HAP-1 (cell line): ENCODE data around the gene TMEM30A.

ENCODE experiments used
- DNase-seq, 2 experiments: peaks; one replicate each; pipeline ENCODE4 v3.0.0-alpha.2; 2016 to 2020; ENCODE audit warnings: low spot score in 2 of 2
- H3K27me3 ChIP-seq: fragments of 250-450 bp; sonication (Bioruptor Pico); 2 replicates; pipeline ENCODE4 v1.5.1; 2020; ENCODE audit warnings: low read depth, mild to moderate bottlenecking, moderate library complexity
- H3K36me3 ChIP-seq: fragments of 250-450 bp; sonication (Bioruptor Pico); replicated peaks from 2 replicates; pipeline ENCODE4 v1.5.1; 2020; ENCODE audit warnings: mild to moderate bottlenecking
- H3K4me1 ChIP-seq: fragments of 250-450 bp; sonication (Bioruptor Pico); 2 replicates; pipeline ENCODE4 v1.5.1; 2020; ENCODE audit warnings: mild to moderate bottlenecking
- H3K4me3 ChIP-seq: fragments of 250-450 bp; sonication (Bioruptor Pico); 2 replicates; pipeline ENCODE4 v1.5.1; 2020; ENCODE audit warnings: mild to moderate bottlenecking, moderate library complexity
- H3K9me3 ChIP-seq: fragments of 250-450 bp; sonication (Bioruptor Pico); 2 replicates; pipeline ENCODE4 v1.5.1; 2020; ENCODE audit warnings: mild to moderate bottlenecking, moderate library complexity
- in situ Hi-C: fragments of 300-500 bp; cut with MboI; formaldehyde crosslinking; loops from 3 replicates; pipeline ENCODE4 v1.14.3; 2020; ENCODE audit warnings: low sequenced_read_pairs, inconsistent platforms, mixed read lengths

The TMEM30A gene

DNA sequence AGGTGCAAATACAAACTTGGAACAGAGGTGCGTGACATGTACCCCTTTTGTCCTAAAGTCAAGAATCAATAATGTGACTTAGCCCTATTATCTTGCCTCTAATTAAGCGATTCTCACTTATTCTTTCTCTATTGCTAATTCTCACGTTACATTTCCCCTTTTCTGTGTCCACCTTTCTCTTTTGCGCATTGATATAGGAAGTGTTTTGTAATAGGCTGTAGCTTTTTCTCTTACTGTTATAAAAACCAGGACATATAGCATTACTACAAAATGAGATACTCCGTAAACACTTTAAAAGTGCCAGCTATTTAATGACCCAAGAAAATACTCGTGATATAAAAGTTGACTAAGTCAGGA, 669 bp upstream of the TMEM30A start:
- in situ Hi-C loops: no loop called here
- no peak for DNase-seq

DNA sequence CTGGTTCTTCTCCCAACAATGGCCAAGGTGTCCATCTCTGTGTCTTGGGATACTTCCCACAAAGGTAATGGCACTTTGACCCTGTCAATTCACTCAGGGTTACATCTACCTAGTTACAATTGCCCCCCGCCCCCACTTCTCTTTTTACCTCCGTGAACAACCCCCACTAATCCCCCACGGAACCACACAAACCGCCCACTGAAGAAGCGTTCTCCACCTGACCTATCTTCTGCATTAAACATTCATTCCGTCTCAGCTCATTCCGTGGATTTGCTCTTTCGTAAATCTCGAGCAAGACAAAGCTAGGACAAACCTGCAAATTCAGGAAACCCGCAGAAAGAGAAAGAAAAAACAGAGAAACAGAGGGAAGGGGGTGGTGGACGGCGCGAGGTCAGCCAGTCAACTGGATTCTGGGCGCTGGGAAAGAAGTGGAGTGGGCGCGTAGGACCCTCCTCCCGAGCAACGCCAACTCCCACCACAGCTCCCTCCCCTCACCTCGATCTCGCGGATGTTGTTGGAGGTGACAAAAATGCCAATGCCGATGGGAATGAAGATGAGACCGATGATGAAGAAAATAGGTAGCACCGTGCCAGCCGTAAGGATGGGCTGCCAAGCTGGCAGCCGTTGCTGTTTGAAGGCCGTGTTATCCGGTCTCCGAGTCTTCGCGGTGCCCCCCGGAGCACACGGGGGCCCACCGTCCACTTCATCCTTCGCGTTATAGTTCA, 523 bp downstream of the TMEM30A start:
- Histone ChIP-seq H3K27me3 (no peaks in the 10 kb centered on the region), H3K4me3 (peak overlapping the region; percentile 83), H3K9me3 (no peaks in the 10 kb centered on the region), H3K4me1 (peaks cover 53% of the 10 kb centered on the region), H3K36me3 (no peaks in the 10 kb centered on the region)
- in situ Hi-C loops: no loop called here
- peak in 1 of 2 experiments; percentile 51 for DNase-seq

More for the DNA sequence above, 669 bp upstream of the TMEM30A start:
- peak overlapping the region; percentile 83 for H3K4me3 ChIP-seq
- H3K9me3 ChIP-seq: no peaks in the 10 kb centered on the region
- H3K27me3 ChIP-seq: no peaks in the 10 kb centered on the region
- peaks cover 47% of the 10 kb centered on the region for H3K4me1 ChIP-seq
- no peaks in the 10 kb centered on the region for H3K36me3 ChIP-seq

DNA sequence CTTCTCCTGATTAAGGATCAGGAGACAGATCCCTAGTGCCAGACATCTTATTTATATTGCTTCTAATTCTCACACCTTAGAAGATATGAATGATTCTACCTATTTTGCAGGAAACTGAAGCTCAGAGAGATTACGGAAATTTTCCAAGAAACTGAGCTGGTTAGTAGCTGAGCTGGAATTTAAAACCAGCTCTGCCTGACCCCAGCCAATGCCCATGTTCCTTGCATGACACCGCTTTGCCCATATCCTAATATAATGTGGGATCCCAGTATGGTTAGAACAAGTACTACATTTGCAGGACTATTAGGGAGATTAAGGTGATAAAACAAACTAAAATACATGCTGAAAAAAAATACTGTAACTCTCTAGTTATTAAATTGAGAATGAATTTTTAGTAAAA, 1.9 kb downstream of the TMEM30A start:
- Histone ChIP-seq H3K9me3 (no peaks in the 10 kb centered on the region), H3K4me1 (peaks cover 53% of the 10 kb centered on the region), H3K36me3 (no peaks in the 10 kb centered on the region), H3K27me3 (no peaks in the 10 kb centered on the region), H3K4me3 (peak overlapping the region; percentile 83)
- in situ Hi-C loops: no loop called here
- DNase-seq: no peak

DNA sequence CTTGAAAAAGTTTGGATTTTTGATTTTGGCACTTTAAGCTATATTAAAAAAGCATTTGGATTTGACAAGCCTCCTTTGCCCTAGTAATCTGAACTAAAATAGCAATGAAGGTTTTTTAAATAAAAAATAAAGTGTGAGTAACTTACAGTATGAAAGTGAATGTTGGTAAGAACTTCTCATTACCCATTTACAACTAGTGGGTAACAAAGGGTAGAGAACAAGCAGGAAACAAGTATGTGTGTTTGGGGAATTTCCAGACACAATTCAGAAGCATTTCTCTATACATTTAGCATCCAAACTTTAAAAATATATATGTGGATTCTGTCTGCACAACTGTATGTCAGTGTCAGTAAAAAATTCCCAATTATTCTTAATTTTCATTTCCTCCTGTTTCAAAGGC, 2.9 kb downstream of the TMEM30A start:
- in situ Hi-C loops: no loop called here

DNA sequence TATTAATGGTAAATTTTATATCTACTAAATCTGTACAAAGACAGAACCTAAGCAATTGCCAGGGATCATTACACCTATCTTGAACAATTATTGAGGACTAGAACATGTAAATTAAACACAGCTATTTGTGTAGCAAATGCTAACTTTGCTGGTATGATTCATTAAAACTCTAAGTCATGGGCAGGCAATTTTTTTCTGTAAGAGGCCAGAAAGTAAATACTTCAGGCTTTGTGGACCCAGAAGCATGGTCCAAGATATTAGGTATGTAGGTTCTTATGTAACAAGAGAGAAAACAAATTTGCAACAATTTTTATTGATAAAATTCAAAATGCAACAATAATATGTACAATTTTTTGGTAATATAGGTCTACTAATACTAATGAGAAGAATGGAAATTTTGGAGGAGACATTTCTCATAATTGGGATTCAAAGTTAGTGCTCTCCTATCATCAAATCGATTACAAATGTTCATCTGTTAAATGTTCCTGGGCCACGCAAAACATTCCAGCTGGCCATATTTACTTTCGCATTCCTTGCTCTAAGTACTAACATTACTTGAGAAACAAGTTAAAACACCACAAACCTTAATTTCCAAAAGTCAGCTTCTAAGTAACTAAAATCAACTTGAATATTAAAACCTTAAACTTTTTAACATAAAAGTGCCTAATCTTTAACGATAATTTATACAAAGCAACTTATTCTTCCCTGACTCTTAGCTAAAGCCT, 4.3 kb downstream of the TMEM30A start:
- Histone ChIP-seq H3K4me3 (no peak overlapping the region), H3K9me3 (no peaks in the 10 kb centered on the region), H3K4me1 (peaks cover 37% of the 10 kb centered on the region), H3K36me3 (no peaks in the 10 kb centered on the region), H3K27me3 (no peaks in the 10 kb centered on the region)
- in situ Hi-C loops: no loop called here
- no peak for DNase-seq

More for the DNA sequence above, 2.9 kb downstream of the TMEM30A start:
- Histone ChIP-seq H3K36me3 (no peaks in the 10 kb centered on the region), H3K27me3 (no peaks in the 10 kb centered on the region), H3K9me3 (no peaks in the 10 kb centered on the region), H3K4me1 (peaks cover 44% of the 10 kb centered on the region), H3K4me3 (peak overlapping the region; percentile 1)
- no peak for DNase-seq

DNA sequence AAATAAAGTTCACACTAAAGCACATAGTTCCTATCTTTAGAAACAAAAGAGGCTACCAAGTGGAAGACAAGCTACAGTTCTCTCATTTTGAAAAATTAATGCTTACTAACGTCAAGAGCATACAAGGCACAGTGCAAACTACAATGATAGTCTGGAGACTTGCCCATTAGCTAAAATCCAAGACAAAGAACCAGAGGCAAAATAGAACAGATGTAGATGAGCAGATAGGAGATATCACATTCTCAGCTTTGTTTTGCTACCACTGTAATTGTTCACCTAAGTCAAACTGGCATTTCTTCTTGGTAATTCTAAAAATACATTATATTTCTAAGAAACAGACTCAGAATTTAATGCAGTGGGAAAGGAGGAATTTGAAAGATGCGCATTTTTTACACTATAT, 5.2 kb downstream of the TMEM30A start:
- H3K4me1 ChIP-seq: peaks cover 37% of the 10 kb centered on the region

DNA sequence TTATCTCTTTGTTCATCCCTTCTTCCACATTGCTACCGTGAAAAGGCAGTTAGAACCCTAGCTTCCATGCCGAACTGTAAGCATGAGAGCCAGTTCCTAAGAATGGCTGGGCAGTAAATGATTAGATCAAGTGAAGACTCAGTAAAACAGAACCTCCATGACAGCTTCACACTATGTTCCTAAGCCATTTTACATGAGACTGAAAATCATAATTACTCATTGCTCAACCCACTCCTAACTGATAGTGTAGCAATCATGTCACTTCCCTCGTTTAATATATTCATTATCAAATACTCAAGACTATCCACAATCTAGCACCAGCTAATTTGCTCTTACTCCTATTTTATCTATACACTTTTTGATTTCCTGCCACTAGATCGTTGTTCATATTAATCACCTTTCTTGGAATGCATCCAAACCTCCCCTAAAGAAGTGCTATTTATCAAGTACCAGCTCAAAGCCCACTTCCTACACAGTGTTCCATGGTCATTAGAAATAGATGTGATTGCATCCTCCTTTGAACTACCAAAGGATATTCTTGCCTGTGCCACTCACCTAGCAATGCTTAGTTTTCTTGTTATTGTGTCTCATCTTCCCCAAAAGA, 6.0 kb downstream of the TMEM30A start:
- Histone ChIP-seq H3K9me3 (no peaks in the 10 kb centered on the region), H3K27me3 (no peaks in the 10 kb centered on the region), H3K4me1 (peaks cover 37% of the 10 kb centered on the region), H3K36me3 (peaks cover 7% of the 10 kb centered on the region; the same call in 1 of the 2 replicates), H3K4me3 (no peak overlapping the region)
- no peak for DNase-seq
- in situ Hi-C loops: no loop called here

More for the DNA sequence above, 5.2 kb downstream of the TMEM30A start:
- H3K36me3 ChIP-seq: no peaks in the 10 kb centered on the region
- no peak for DNase-seq
- no peak overlapping the region for H3K4me3 ChIP-seq
- in situ Hi-C loops: no loop called here
- H3K9me3 ChIP-seq: no peaks in the 10 kb centered on the region
- H3K27me3 ChIP-seq: no peaks in the 10 kb centered on the region

DNA sequence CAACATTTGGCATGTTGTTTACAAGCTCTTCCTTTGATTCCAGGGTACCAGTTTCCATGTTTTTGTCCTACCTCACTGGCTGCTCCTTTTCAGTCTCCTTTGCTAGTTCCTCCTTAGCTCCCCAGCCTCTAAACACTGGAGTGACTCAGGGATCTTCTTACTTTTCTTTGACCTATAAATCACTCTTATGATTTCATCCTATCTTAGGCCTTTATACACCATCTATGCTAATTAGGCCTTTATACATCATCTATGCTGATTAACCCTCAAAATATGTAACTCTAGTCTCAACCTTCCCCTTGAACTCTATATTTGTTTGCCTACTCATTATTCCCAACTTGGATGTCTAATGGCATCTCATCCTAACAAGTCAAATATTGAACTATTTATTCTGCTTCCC, 9.5 kb downstream of the TMEM30A start:
- Histone ChIP-seq H3K36me3 (peaks cover 19% of the 10 kb centered on the region; the same call in 1 of the 2 replicates), H3K9me3 (0 out of 2 replicates have a peak, but pooled peaks cover 3% of the 10 kb centered on the region), H3K4me1 (peaks cover 12% of the 10 kb centered on the region), H3K27me3 (no peaks in the 10 kb centered on the region), H3K4me3 (no peak overlapping the region)
- DNase-seq: no peak
- in situ Hi-C loops: no loop called here

DNA sequence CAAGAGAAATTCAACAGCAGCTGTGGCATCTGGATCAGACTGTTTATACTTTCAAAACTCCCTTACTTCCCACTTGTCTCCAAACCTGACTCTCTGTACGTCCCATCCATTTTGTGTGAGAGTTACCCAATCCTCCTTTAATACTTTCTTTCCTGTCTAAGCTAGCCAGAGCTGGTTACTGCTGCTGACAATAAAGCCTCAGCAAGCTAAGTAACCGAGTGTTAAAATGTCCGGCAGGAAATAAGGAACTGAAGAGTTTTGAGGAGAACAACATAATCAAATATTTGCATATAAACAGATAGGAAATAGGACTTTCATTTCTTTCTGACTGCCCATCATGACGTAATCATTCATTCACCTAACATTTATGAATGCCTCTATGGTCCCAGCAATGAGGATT, 11.6 kb downstream of the TMEM30A start:
- no peaks in the 10 kb centered on the region for H3K27me3 ChIP-seq
- in situ Hi-C loops: no loop called here

DNA sequence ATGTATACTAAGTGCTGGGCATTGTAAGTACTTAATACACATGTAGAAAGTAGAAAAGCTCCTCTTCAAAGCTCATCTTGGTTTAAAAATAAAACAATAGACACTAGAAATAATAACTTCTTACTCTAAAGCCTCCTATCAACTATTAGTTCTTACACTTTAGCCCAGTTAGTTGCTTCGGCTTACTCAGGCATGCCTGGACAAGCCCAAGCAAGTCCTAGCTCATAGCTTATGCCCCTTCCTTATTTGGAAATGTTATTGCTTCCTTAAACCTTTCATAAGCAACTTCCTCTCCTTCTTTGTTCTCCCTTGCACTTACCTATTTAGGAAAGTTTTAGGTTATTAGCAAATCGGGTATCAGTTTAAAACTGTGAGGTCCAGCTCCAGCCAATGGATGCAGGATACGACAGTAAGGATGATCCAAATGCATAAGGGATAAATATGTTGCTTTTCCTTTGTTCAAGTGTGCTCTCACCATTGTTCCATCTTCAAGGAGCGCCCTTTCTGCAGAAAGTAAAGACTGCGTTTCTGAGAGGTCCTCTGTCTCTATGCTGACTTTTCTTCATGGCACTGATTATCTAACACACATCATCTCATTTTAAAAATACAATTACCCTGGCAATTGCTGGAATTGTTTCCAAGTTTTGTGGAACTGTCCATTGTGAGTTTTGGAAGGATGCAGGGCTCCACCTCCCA, 12.3 kb downstream of the TMEM30A start:
- Histone ChIP-seq H3K27me3 (no peaks in the 10 kb centered on the region), H3K9me3 (0 out of 2 replicates have a peak, but pooled peaks cover 3% of the 10 kb centered on the region), H3K4me3 (no peak overlapping the region), H3K36me3 (peaks cover 19% of the 10 kb centered on the region; the same call in 1 of the 2 replicates), H3K4me1 (peaks cover 17% of the 10 kb centered on the region)
- DNase-seq: peak in 1 of 2 experiments; percentile 23
- in situ Hi-C loops: no loop called here

More for the DNA sequence above, 11.6 kb downstream of the TMEM30A start:
- peaks cover 9% of the 10 kb centered on the region for H3K4me1 ChIP-seq
- peaks cover 19% of the 10 kb centered on the region; the same call in 1 of the 2 replicates for H3K36me3 ChIP-seq
- no peak overlapping the region for H3K4me3 ChIP-seq
- DNase-seq: no peak
- H3K9me3 ChIP-seq: 0 out of 2 replicates have a peak, but pooled peaks cover 3% of the 10 kb centered on the region

DNA sequence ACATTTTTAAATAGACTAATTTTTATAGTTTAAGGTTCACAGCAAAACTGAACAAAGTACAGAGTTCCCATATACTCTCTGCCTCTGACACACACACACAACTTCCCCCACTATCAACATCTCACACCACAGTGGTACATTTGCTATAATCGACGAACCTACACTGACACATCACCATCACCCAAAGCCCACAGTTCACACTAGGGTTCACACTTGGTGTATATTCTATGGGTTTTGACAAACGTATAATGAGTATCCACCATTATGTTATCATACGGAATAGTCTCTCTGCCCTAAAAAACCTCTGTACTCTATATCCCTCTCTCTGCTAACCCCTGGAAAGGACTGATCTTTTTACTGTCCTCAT, 15.6 kb downstream of the TMEM30A start:
- Histone ChIP-seq H3K4me1 (peaks cover 14% of the 10 kb centered on the region), H3K4me3 (no peak overlapping the region), H3K27me3 (no peaks in the 10 kb centered on the region), H3K36me3 (peaks cover 16% of the 10 kb centered on the region; the same call in 1 of the 2 replicates), H3K9me3 (0 out of 2 replicates have a peak, but pooled peaks cover 3% of the 10 kb centered on the region)
- no peak for DNase-seq
- in situ Hi-C loops: no loop called here

DNA sequence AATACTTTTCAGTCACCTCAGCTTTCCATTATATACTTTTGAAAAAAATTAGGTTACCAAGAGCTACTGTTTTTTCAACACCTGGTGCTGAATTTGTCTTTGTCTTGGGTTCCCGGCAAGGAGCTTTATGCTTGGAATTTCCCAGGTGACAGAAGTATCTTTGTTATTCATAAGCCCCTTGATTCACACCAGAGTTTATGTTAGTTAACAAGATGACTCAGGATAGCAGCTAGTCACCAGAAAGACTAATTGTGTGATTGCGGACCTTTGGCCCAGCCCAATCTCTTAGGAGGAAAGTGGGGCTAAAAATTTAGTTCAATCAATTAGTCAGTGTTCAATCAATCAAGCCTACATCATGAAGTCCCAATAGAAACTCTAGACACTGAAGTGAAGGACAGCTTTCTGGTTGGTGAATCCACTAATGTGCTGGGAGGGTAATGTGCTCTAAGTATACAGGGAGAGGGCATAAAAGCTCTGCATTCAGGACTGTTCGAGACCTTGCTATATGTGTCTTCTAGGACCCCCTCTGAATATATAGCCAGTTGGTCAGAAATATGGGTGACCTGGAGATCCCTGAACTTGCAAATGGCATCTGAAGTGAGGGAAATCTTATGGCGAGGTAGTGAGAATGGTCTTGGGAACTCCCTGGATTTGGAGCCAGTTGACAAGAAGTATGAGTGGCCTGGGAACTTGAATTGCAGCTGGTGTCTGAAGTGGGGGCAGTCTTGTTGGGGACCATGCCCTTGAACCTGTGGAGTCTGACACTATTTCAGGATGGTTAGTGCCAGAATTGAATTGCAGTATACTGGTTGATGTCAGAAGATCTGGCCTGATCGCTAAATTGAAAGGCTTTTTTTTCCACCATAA, 16.2 kb downstream of the TMEM30A start:
- DNase-seq: peak in 1 of 2 experiments; percentile 50
- Histone ChIP-seq H3K4me1 (peaks cover 14% of the 10 kb centered on the region), H3K4me3 (no peak overlapping the region), H3K36me3 (peaks cover 10% of the 10 kb centered on the region; the same call in 1 of the 2 replicates), H3K9me3 (0 out of 2 replicates have a peak, but pooled peaks cover 3% of the 10 kb centered on the region), H3K27me3 (no peaks in the 10 kb centered on the region)
- in situ Hi-C loops: no loop called here

DNA sequence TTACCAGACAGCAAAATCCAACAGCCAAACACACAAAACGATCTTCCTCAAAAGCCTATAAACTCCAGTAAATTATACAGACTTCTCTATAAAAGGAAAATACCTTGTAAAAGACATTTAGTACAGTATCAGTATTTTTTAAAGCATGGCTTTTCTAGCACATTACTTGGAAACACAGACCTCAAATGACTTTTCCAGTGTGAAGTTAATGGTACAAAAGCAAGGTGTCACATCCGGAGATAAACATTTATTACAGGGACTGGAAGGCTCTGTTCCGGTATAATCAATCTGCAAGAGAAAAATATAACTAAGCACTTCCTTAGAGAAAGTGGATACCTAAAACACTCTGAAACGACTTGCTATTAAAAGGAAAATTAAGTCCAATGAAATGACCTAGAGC, 17.1 kb downstream of the TMEM30A start:
- Histone ChIP-seq H3K4me3 (no peak overlapping the region), H3K4me1 (peaks cover 14% of the 10 kb centered on the region), H3K36me3 (peaks cover 3% of the 10 kb centered on the region; the same call in 1 of the 2 replicates), H3K27me3 (no peaks in the 10 kb centered on the region), H3K9me3 (no peaks in the 10 kb centered on the region)
- in situ Hi-C loops: no loop called here
- no peak for DNase-seq
